ENCODE results near the gene EXT2. TPM values are rescaled to one million over a fixed set of nuclear protein-coding genes. Genes with fewer than 3 reads are reported as not detected.
A peak's percentile ranks its signal among the peaks of the same experiment; 100 is the strongest.

The EXT2 gene
- total and polyA plus RNA-seq, 2 experiments from 2014 or later, result 99.8 to 209 TPM

DNA sequence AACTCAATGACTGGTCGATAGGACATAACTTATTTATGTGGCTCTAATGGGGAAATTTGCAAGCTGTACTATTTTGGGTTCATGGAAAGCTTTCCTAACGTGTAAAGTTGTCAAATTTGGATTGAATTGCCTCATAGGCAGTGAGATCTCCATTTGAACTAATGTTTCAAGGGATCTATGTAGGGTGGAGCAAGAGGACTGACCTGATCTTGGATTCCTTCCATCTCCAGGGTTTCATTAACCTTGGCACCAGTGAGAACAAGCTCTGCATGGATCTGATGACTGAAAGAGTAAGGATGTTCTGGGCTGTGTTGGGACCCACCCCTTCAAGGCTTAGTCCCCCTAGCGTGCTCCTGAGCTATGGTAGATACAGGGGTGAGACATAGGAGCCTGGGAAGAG, 45.6 kb upstream of the EXT2 start:
- DNase-seq, result no peak
- Histone ChIP-seq H3F3A (ENCODE audit: insufficient read depth) (no peaks in the 10 kb centered on the region), H3K4me3 (no peak overlapping the region), H3K9me3 (ENCODE audit: low read depth) (no peaks in the 10 kb centered on the region), H3K9me2 (ENCODE audit: insufficient read depth) (no peaks in the 10 kb centered on the region), H3K27ac (no peak overlapping the region), H3K36me3 (ENCODE audit: low read depth) (no peaks in the 10 kb centered on the region), H3K9ac (no peak overlapping the region), H3K4me1 (ENCODE audit: insufficient read depth) (no peaks in the 10 kb centered on the region), H2AFZ (no peak overlapping the region), H3K27me3 (replicated peaks; ENCODE audit: insufficient read depth) (0 out of 2 replicates have a peak, but pooled peaks cover 3% of the 10 kb centered on the region), H3K4me2 (ENCODE audit: unreplicated experiment) (no peak overlapping the region), H4K20me1 (ENCODE audit: insufficient read depth) (no peaks in the 10 kb centered on the region), H3K79me2 (ENCODE audit: insufficient read depth) (no peaks in the 10 kb centered on the region)
- in situ Hi-C loops (cut with MboI), result loop anchor here (10.0 kb wide), 1 partner anchor 155 kb away; no protein-coding TSS in a partner anchor
- 42 to 52% methylated on average over 3 of the region's 3 CpGs for WGBS, 2 experiments (ENCODE audit: low coverage in 1 of 2, low lambda C conversion rate in 2 of 2, missing lambda C conversion rate in 2 of 2)
- TF ChIP-seq EZH2phosphoT487 (IDR thresholded peaks at IDR 0.05; ENCODE audit: insufficient read depth, low read depth) (no peak), EZH2 (IDR thresholded peaks at IDR 0.05; ENCODE audit: insufficient read depth, poor library complexity, severe bottlenecking) (no peak)

GRCh38 chr11:44051171-44051570, 44.3 kb upstream of the EXT2 start:
- H3K79me2 ChIP-seq (ENCODE audit: insufficient read depth), result no peaks in the 10 kb centered on the region
- no peaks in the 10 kb centered on the region for H3K9me2 ChIP-seq (ENCODE audit: insufficient read depth)
- H3K27ac ChIP-seq, result no peak overlapping the region
- no peaks in the 10 kb centered on the region for H3K9me3 ChIP-seq (ENCODE audit: low read depth)
- no peak overlapping the region for H3K9ac ChIP-seq
- H3K4me3 ChIP-seq, result no peak overlapping the region
- in situ Hi-C loops (cut with MboI), result loop anchor here (10.0 kb wide), 1 partner anchor 156 kb away; no protein-coding TSS in a partner anchor
- no peaks in the 10 kb centered on the region for H3K4me1 ChIP-seq (ENCODE audit: insufficient read depth)
- H4K20me1 ChIP-seq (ENCODE audit: insufficient read depth), result no peaks in the 10 kb centered on the region
- H3F3A ChIP-seq (ENCODE audit: insufficient read depth), result no peaks in the 10 kb centered on the region
- TF ChIP-seq EZH2 (IDR thresholded peaks at IDR 0.05; ENCODE audit: insufficient read depth, poor library complexity, severe bottlenecking) (no peak), EZH2phosphoT487 (IDR thresholded peaks at IDR 0.05; ENCODE audit: insufficient read depth, low read depth) (no peak)
- H3K4me2 ChIP-seq (ENCODE audit: unreplicated experiment), result no peak overlapping the region
- H3K36me3 ChIP-seq (ENCODE audit: low read depth), result no peaks in the 10 kb centered on the region
- no peak for DNase-seq
- H2AFZ ChIP-seq, result no peak overlapping the region
- H3K27me3 ChIP-seq (replicated peaks; ENCODE audit: insufficient read depth), result 0 out of 2 replicates have a peak, but pooled peaks cover 3% of the 10 kb centered on the region
- WGBS, 2 experiments (ENCODE audit: low coverage in 1 of 2, low lambda C conversion rate in 2 of 2, missing lambda C conversion rate in 2 of 2), result 76 to 77% methylated on average over 4 of the region's 4 CpGs

GRCh38 chr11:44057340-44057739, 38.1 kb upstream of the EXT2 start:
- Histone ChIP-seq H3K27me3 (replicated peaks; ENCODE audit: insufficient read depth) (0 out of 2 replicates have a peak, but pooled peaks cover 4% of the 10 kb centered on the region), H4K20me1 (ENCODE audit: insufficient read depth) (no peaks in the 10 kb centered on the region), H3K9me2 (ENCODE audit: insufficient read depth) (no peaks in the 10 kb centered on the region), H3F3A (ENCODE audit: insufficient read depth) (no peaks in the 10 kb centered on the region), H3K36me3 (ENCODE audit: low read depth) (no peaks in the 10 kb centered on the region), H3K27ac (no peak overlapping the region), H3K4me2 (ENCODE audit: unreplicated experiment) (no peak overlapping the region), H3K9ac (no peak overlapping the region), H2AFZ (no peak overlapping the region), H3K79me2 (ENCODE audit: insufficient read depth) (no peaks in the 10 kb centered on the region), H3K9me3 (ENCODE audit: low read depth) (no peaks in the 10 kb centered on the region), H3K4me3 (no peak overlapping the region), H3K4me1 (ENCODE audit: insufficient read depth) (no peaks in the 10 kb centered on the region)
- in situ Hi-C loops (cut with MboI), result loop anchor here (10.0 kb wide), 1 partner anchor 163 kb away; no protein-coding TSS in a partner anchor
- DNase-seq, result peak; percentile 11
- WGBS, 2 experiments (ENCODE audit: low coverage in 1 of 2, low lambda C conversion rate in 2 of 2, missing lambda C conversion rate in 2 of 2), result 59 to 63% methylated on average over 6 of the region's 6 CpGs
- TF ChIP-seq EZH2phosphoT487 (IDR thresholded peaks at IDR 0.05; ENCODE audit: insufficient read depth, low read depth) (no peak), EZH2 (IDR thresholded peaks at IDR 0.05; ENCODE audit: insufficient read depth, poor library complexity, severe bottlenecking) (no peak)

DNA sequence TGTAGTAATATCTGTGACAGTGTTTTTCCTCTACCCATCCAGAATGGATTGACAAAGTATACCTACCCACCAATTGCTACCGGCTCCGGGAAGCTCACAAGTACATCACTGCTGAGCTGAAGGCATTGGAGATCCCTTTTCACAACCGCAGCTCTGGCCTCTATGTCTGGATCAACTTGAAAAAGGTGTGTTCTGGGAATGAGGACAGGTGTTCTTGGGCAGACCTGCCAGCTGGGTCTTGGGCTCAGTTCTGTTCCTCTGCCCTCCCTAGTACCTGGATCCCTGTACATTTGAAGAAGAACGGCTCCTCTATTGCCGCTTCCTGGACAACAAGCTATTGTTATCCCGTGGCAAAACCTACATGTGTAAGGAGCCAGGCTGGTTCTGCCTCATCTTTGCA, 37.2 kb upstream of the EXT2 start:
- no peaks in the 10 kb centered on the region for H4K20me1 ChIP-seq (ENCODE audit: insufficient read depth)
- 0 out of 2 replicates have a peak, but pooled peaks cover 4% of the 10 kb centered on the region for H3K27me3 ChIP-seq (replicated peaks; ENCODE audit: insufficient read depth)
- H3K79me2 ChIP-seq (ENCODE audit: insufficient read depth), result no peaks in the 10 kb centered on the region
- H3K4me1 ChIP-seq (ENCODE audit: insufficient read depth), result no peaks in the 10 kb centered on the region
- no peak overlapping the region for H3K9ac ChIP-seq
- no peaks in the 10 kb centered on the region for H3K9me3 ChIP-seq (ENCODE audit: low read depth)
- DNase-seq, result no peak
- no peaks in the 10 kb centered on the region for H3K9me2 ChIP-seq (ENCODE audit: insufficient read depth)
- in situ Hi-C loops (cut with MboI), result loop anchor here (10.0 kb wide), 1 partner anchor 163 kb away; no protein-coding TSS in a partner anchor
- H3K4me2 ChIP-seq (ENCODE audit: unreplicated experiment), result no peak overlapping the region
- no peak for TF ChIP-seq EZH2 (IDR thresholded peaks at IDR 0.05; ENCODE audit: insufficient read depth, poor library complexity, severe bottlenecking)
- no peak for TF ChIP-seq EZH2phosphoT487 (IDR thresholded peaks at IDR 0.05; ENCODE audit: insufficient read depth, low read depth)
- H3K36me3 ChIP-seq (ENCODE audit: low read depth), result no peaks in the 10 kb centered on the region
- H2AFZ ChIP-seq, result no peak overlapping the region
- WGBS, 2 experiments (ENCODE audit: low coverage in 1 of 2, low lambda C conversion rate in 2 of 2, missing lambda C conversion rate in 2 of 2), result 84 to 92% methylated on average over 6 of the region's 6 CpGs
- no peaks in the 10 kb centered on the region for H3F3A ChIP-seq (ENCODE audit: insufficient read depth)
- H3K27ac ChIP-seq, result no peak overlapping the region
- no peak overlapping the region for H3K4me3 ChIP-seq
